Naive thymus-derived CD4-positive, alpha-beta T cell (primary cell): ENCODE data around the gene ITSN1. TPM values are rescaled to one million over a fixed set of nuclear protein-coding genes. Genes with fewer than 3 reads are reported as not detected.

Experiments
- ATAC-seq: fragments of 150-1000 bp; cut with Tn5 transposase; 2 replicates; pipeline ENCODE4 v1.10.0; 2021; ENCODE audit warnings: mild to moderate bottlenecking, moderate library complexity
- CTCF ChIA-PET: fragments of 350-600 bp; sonication (Branson Sonifier 250); formaldehyde crosslinking; loops from one replicate; lab custom pipeline; 2021; ENCODE audit warnings: antibody characterized with exemption; lab: Charles Lee
- POLR2A ChIA-PET: fragments of 350-600 bp; sonication (Branson Sonifier 250); formaldehyde crosslinking; loops from one replicate; lab custom pipeline; 2021; ENCODE audit warnings: antibody characterized with exemption, inconsistent platforms; lab: Charles Lee
- DNase-seq, 9 donors: peaks; one replicate each; pipeline versions ENCODE4 v3.0.0 to v3.0.0-alpha.2; 2020 to 2022; ENCODE audit warnings: mixed read lengths in 1 of 9
- H3K27ac ChIP-seq: one replicate; pipeline ENCODE4 v1.7.0; 2013; ENCODE audit warnings: mild to moderate bottlenecking, low read depth, low read length, moderate library complexity
- H3K27me3 ChIP-seq, 2 donors: one replicate each; pipeline ENCODE4 v1.7.0; 2013; ENCODE audit warnings: low read length in 2 of 2, mild to moderate bottlenecking in 2 of 2, moderate library complexity in 2 of 2; ENCODE audit not compliant: control insufficient read depth in 2 of 2, insufficient read depth in 2 of 2
- H3K36me3 ChIP-seq, 3 experiments: 1 replicate in 2 of 3; 2 replicates in 1 of 3; pipeline ENCODE4 v1.7.0; 2013; ENCODE audit warnings: low read length in 3 of 3, mild to moderate bottlenecking in 3 of 3, moderate library complexity in 1 of 3; ENCODE audit not compliant: insufficient read depth in 3 of 3, control insufficient read depth in 2 of 3
- H3K4me1 ChIP-seq, 2 donors: one replicate each; pipeline ENCODE4 v1.7.0; 2013; ENCODE audit warnings: low read length in 2 of 2, mild to moderate bottlenecking in 2 of 2, moderate library complexity in 1 of 2; ENCODE audit not compliant: control insufficient read depth in 2 of 2, insufficient read depth in 2 of 2
- H3K4me3 ChIP-seq: 2 replicates; pipeline ENCODE4 v1.7.0; 2013; ENCODE audit warnings: mild to moderate bottlenecking, low read length
- H3K9me3 ChIP-seq, 3 experiments: 1 replicate in 2 of 3; 2 replicates in 1 of 3; pipeline ENCODE4 v1.7.0; 2013; ENCODE audit warnings: low read length in 3 of 3; ENCODE audit not compliant: control insufficient read depth in 2 of 3
- H3K27ac Mint-ChIP-seq, 9 donors: one replicate each; pipeline ENCODE4 v1.8.0; 2020 to 2022; ENCODE audit warnings: mixed read lengths in 9 of 9, mild to moderate bottlenecking in 8 of 9, moderate library complexity in 5 of 9, inconsistent platforms in 2 of 9
- H3K27me3 Mint-ChIP-seq, 5 donors: one replicate each; pipeline ENCODE4 v1.8.0; 2021 to 2022; ENCODE audit warnings: mixed read lengths in 5 of 5, mild to moderate bottlenecking in 1 of 5
- H3K36me3 Mint-ChIP-seq, 5 donors: one replicate each; pipeline ENCODE4 v1.8.0; 2020 to 2022; ENCODE audit warnings: mixed read lengths in 5 of 5, mild to moderate bottlenecking in 3 of 5, inconsistent platforms in 1 of 5
- H3K4me1 Mint-ChIP-seq, 7 donors: one replicate each; pipeline ENCODE4 v1.8.0; 2020 to 2022; ENCODE audit warnings: mixed read lengths in 7 of 7, mild to moderate bottlenecking in 3 of 7, inconsistent platforms in 1 of 7
- H3K4me3 Mint-ChIP-seq, 10 donors: one replicate each; pipeline ENCODE4 v1.8.0; 2020 to 2022; ENCODE audit warnings: mild to moderate bottlenecking in 10 of 10, mixed read lengths in 10 of 10, moderate library complexity in 6 of 10, inconsistent platforms in 2 of 10
- H3K9me3 Mint-ChIP-seq, 11 donors: one replicate each; pipeline ENCODE4 v1.8.0; 2020 to 2022; ENCODE audit warnings: mixed read lengths in 11 of 11, mild to moderate bottlenecking in 4 of 11, inconsistent platforms in 1 of 11, moderate library complexity in 1 of 11
- intact Hi-C, 2 donors: fragments of 100-400 bp; cut with micrococcal nuclease; formaldehyde crosslinking; loops; one replicate each; pipeline ENCODE4 v1.15.1; 2023
- polyA plus RNA-seq, 2 donors: library from polyadenylated mRNA; unstranded; fragments of 300-500 nt; fragmentation: Illumina TruSeq; gene quantifications; one replicate each; pipeline ENCODE4 v1.2.3, GENCODE V29; 2021
- total RNA-seq, 6 experiments: library from RNA in 5 of 6; stranded (reverse) in 5 of 6; gene quantifications; 1 replicate in 5 of 6; 2 replicates in 1 of 6; pipeline ENCODE4 v1.2.3 and lab custom pipeline; 2021 to 2026

The ITSN1 gene
- total and polyA plus RNA-seq, 7 experiments from 2014 or later, result 1.2 to 8.6 (median 3.2) TPM

DNA sequence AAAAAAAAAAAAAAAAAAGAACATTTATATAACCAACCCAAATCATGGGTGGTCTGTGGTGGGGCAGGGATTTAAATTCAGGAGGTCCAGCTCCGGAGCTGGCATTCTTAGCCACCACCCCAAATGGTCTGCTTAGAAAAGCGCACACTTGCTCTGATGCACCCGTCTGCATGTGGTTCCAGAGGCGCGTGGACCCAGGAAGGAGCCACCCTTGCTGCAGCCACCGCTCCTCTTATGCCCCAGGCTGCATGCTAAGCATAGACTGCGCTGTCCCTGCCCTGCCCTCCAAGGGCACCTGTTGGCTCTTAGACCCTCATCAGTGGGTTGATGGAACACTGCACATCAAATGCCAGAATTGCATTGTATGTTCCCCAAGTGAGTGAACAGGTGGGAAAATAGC is 231.9 kb downstream of the ITSN1 start:
- Mint-ChIP-seq H3K4me1 (no peaks in the 10 kb centered on the region), H3K36me3 (no peaks in the 10 kb centered on the region), H3K9me3 (no peaks in the 10 kb centered on the region), H3K27ac (no peak overlapping the region), H3K27me3 (peaks cover 0 to 12% (median 0%) of the 10 kb centered on the region in 5 donors), H3K4me3 (no peak overlapping the region)
- POLR2A ChIA-PET, result no interaction called here
- no peaks in the 10 kb centered on the region for H3K27me3 ChIP-seq
- no peak overlapping the region for H3K4me3 ChIP-seq
- CTCF ChIA-PET, result no interaction called here
- intact Hi-C loops, result no loop called here
- ATAC-seq (no peak), DNase-seq (no peak)
- no peaks in the 10 kb centered on the region for H3K36me3 ChIP-seq
- H3K9me3 ChIP-seq, result no peaks in the 10 kb centered on the region
- H3K27ac ChIP-seq, result no peak overlapping the region
- H3K4me1 ChIP-seq, result no peaks in the 10 kb centered on the region

DNA sequence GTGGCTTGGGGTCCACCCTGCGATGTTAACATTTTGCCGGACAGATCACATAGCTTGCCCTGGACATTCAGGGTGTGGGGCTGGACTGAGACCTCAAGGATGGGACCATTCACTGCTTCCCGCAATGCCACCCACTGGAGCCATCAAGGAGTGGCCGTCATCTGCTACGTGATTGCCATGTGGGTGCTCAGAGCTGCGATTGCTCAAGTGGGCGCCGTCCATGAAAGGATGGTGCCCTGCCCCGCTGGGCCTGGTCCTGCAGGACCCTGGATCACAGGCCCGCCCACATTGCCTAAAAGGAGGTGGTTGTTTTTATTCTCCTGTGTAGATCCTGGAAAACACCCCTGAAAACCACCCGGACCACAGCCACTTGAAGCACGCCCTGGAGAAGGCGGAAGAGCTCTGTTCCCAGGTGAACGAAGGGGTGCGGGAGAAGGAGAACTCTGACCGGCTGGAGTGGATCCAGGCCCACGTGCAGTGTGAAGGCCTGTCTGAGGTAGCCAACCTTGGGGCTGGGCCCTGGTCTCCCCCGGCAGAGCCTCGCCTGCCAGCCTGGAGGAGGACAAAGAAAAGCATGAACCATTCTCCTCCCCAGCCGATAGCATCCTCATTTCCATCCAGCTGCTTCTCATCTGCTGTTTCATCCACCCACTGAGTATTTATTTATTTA is 232.9 kb downstream of the ITSN1 start:
- no peaks in the 10 kb centered on the region for H3K9me3 ChIP-seq
- Mint-ChIP-seq H3K27me3 (peaks cover 0 to 7% (median 0%) of the 10 kb centered on the region in 5 donors), H3K9me3 (no peaks in the 10 kb centered on the region), H3K36me3 (no peaks in the 10 kb centered on the region), H3K27ac (no peak overlapping the region), H3K4me1 (no peaks in the 10 kb centered on the region), H3K4me3 (no peak overlapping the region)
- ATAC-seq (no peak), DNase-seq (no peak)
- H3K27ac ChIP-seq, result no peak overlapping the region
- CTCF ChIA-PET, result no interaction called here
- H3K4me1 ChIP-seq, result no peaks in the 10 kb centered on the region
- no peak overlapping the region for H3K4me3 ChIP-seq
- POLR2A ChIA-PET, result interaction anchor here (0.7 kb wide), 1 partner anchor 17 kb away, joined by 3 read pairs; no protein-coding TSS in a partner anchor
- H3K27me3 ChIP-seq, result no peaks in the 10 kb centered on the region
- H3K36me3 ChIP-seq, result no peaks in the 10 kb centered on the region
- intact Hi-C loops, result no loop called here

DNA sequence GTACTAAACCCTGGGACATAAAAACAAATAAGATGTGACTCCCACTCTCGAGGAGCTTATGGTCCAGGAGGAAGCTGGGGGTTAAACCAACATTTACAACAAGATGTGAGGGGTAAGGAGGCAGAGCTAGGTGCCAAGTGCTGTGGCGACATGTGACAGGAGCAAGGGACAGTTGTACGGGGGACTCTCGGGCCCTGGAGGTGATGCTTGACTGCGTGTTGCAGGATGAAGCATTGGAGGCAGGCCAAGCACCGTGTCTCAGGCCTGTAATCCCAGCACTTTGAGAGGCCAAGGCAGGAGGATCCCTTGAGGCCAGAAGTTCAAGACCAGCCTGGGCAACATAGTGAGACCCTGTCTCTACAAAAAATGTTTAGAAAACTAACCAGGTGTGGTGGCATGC is 236.5 kb downstream of the ITSN1 start:
- H3K9me3 ChIP-seq, result no peaks in the 10 kb centered on the region
- Mint-ChIP-seq H3K27ac (no peak overlapping the region), H3K4me3 (no peak overlapping the region), H3K27me3 (peaks cover 0 to 5% (median 0%) of the 10 kb centered on the region in 5 donors), H3K4me1 (no peaks in the 10 kb centered on the region), H3K9me3 (no peaks in the 10 kb centered on the region), H3K36me3 (no peaks in the 10 kb centered on the region)
- POLR2A ChIA-PET, result no interaction called here
- intact Hi-C loops, result no loop called here
- H3K27me3 ChIP-seq, result no peaks in the 10 kb centered on the region
- H3K27ac ChIP-seq, result no peak overlapping the region
- CTCF ChIA-PET, result no interaction called here
- no peaks in the 10 kb centered on the region for H3K36me3 ChIP-seq
- H3K4me1 ChIP-seq, result no peaks in the 10 kb centered on the region
- no peak for DNase-seq
- no peak overlapping the region for H3K4me3 ChIP-seq
- no peak for ATAC-seq

DNA sequence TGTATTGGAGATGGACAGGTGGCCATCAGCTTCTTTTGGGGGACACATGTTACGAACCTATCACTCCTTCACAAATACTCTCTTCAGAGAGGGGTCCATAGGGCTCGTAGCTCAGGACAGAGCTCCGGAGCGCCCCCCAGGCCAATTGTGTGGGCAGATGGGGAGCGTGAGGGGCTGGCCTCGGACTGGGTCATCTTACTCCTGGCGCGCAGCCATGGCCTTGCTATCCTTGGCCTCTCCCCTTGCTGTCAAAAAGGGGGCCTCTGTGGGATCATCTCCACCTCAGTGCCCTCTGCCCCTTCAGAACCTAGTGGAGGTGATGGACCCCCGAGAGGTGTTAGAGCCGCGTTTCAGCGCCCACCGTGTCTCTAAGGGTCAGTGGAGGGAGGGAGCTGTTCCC is 238.3 kb downstream of the ITSN1 start:
- Histone ChIP-seq H3K27ac (no peak overlapping the region), H3K36me3 (no peaks in the 10 kb centered on the region), H3K27me3 (no peaks in the 10 kb centered on the region), H3K4me3 (no peak overlapping the region), H3K4me1 (no peaks in the 10 kb centered on the region), H3K9me3 (no peaks in the 10 kb centered on the region)
- H3K9me3 Mint-ChIP-seq, result no peaks in the 10 kb centered on the region
- H3K27ac Mint-ChIP-seq, result no peak overlapping the region
- POLR2A ChIA-PET, result no interaction called here
- intact Hi-C loops, result no loop called here
- H3K27me3 Mint-ChIP-seq, result peaks cover 0 to 9% (median 5%) of the 10 kb centered on the region in 5 donors
- H3K36me3 Mint-ChIP-seq, result no peaks in the 10 kb centered on the region
- DNase-seq (no peak), ATAC-seq (no peak)
- no peak overlapping the region for H3K4me3 Mint-ChIP-seq
- CTCF ChIA-PET, result no interaction called here
- peaks cover 0 to 2% (median 0%) of the 10 kb centered on the region in 7 donors for H3K4me1 Mint-ChIP-seq

DNA sequence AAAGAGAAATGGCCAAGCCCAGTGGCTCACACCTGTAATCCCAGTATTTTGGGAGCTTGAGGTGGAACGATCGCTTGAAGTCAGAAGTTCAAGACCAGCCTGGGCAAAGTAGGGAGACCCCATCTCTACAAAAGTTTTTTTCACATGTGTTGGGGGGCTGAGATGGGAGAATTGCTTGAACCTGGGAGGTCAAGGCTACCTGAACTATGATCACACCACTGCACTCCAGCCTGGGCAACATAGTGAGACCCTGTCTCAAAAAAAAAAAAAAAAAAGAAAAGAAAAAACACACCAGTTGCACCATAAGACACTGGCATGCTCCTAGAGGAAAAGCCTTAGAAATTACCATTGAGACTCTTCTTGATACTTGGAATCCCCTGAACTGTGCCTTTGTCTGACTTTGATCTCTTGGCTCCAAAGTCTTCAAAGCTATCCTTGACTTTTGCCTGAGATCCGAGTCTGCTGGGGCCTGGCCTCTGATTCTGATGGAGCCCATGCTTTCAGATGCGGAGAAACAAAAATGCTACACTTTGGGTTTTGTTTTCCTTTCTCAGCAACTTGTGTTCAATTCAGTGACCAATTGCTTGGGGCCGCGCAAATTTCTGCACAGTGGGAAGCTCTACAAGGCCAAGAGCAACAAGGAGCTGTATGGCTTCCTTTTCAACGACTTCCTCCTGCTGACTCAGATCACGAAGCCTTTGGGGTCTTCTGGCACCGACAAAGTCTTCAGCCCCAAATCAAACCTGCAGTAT is 239.6 kb downstream of the ITSN1 start:
- no peaks in the 10 kb centered on the region for H3K9me3 ChIP-seq
- Mint-ChIP-seq H3K27me3 (peaks cover 0 to 9% (median 5%) of the 10 kb centered on the region in 5 donors), H3K4me3 (no peak overlapping the region), H3K36me3 (no peaks in the 10 kb centered on the region), H3K4me1 (peaks cover 0 to 4% (median 0%) of the 10 kb centered on the region in 7 donors), H3K27ac (no peak overlapping the region), H3K9me3 (no peaks in the 10 kb centered on the region)
- no peaks in the 10 kb centered on the region for H3K36me3 ChIP-seq
- CTCF ChIA-PET, result interaction anchor here (0.7 kb wide), 1 partner anchor 17 kb away, joined by 3 read pairs; no protein-coding TSS in a partner anchor
- no peak overlapping the region for H3K4me3 ChIP-seq
- POLR2A ChIA-PET, result no interaction called here
- ATAC-seq, result no peak
- no peak overlapping the region for H3K27ac ChIP-seq
- no peaks in the 10 kb centered on the region for H3K4me1 ChIP-seq
- intact Hi-C loops, result no loop called here
- no peak for DNase-seq
- no peaks in the 10 kb centered on the region for H3K27me3 ChIP-seq

DNA sequence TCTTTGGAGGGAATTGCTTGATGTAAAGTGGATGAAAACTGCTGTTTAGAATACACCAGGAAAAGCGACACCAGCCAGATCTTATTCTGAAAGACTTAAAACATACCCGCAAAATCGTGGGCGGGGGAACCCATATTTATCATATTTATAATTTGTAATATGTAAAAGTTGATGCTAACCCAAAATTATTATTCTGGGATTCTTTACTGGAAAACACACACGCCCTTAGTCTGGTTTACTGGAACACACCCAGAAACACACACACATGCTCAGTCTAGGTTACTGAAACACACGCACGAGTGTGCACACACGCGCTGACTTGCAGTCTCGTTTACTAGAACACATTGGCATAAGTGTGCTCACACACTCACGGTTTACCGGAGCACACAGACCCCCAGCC is 240.8 kb downstream of the ITSN1 start:
- H3K4me1 Mint-ChIP-seq, result peaks cover 0 to 4% (median 0%) of the 10 kb centered on the region in 7 donors
- no peak overlapping the region for H3K4me3 ChIP-seq
- H3K4me1 ChIP-seq, result no peaks in the 10 kb centered on the region
- intact Hi-C loops, result no loop called here
- ChIA-PET POLR2A (no interaction called here), CTCF (no interaction called here)
- H3K27me3 Mint-ChIP-seq, result peaks cover 0 to 9% (median 4%) of the 10 kb centered on the region in 5 donors
- no peaks in the 10 kb centered on the region for H3K9me3 Mint-ChIP-seq
- DNase-seq (no peak), ATAC-seq (no peak)
- no peaks in the 10 kb centered on the region for H3K27me3 ChIP-seq
- no peak overlapping the region for H3K27ac Mint-ChIP-seq
- no peak overlapping the region for H3K27ac ChIP-seq
- H3K36me3 Mint-ChIP-seq, result no peaks in the 10 kb centered on the region
- no peak overlapping the region for H3K4me3 Mint-ChIP-seq
- no peaks in the 10 kb centered on the region for H3K9me3 ChIP-seq
- H3K36me3 ChIP-seq, result no peaks in the 10 kb centered on the region
